Measurements from ENCODE around the gene SAMD11. TPM values are rescaled to one million over a fixed set of nuclear protein-coding genes. Genes with fewer than 3 reads are reported as not detected.
A peak's percentile ranks its signal among the peaks of the same experiment; 100 is the strongest.

SAMD11 gene
- total RNA-seq, 1 experiment from 2014 or later, result 11.5 TPM

- Histone ChIP-seq H3K9ac (ENCODE audit: low read length) (peak overlapping the region; percentile 48), H3K4me3 (replicated peaks in 1 of 2; ENCODE audit: low read depth in 1 of 2, low read length in 2 of 2) (peak overlapping the region; percentile 19 to 48), H3K9me3 (ENCODE audit: control insufficient read depth in 1 of 2, insufficient read depth in 1 of 2, low read depth in 1 of 2, low read length in 2 of 2) (no peaks in the 10 kb centered on the region), H3K4me1 (ENCODE audit: control insufficient read depth in 1 of 2, insufficient read depth in 2 of 2, low read length in 2 of 2) (peaks cover 24 to 40% of the 10 kb centered on the region in 2 experiments), H3K27me3 (ENCODE audit: insufficient read depth, low read length) (no peaks in the 10 kb centered on the region), H3K9me2 (ENCODE audit: insufficient read depth) (no peaks in the 10 kb centered on the region), H3K4me2 (ENCODE audit: low read length) (peak overlapping the region; percentile 72), H3K79me2 (ENCODE audit: insufficient read depth, low read length) (no peaks in the 10 kb centered on the region), H3K36me3 (ENCODE audit: control insufficient read depth in 1 of 2, insufficient read depth in 2 of 2, low read length in 2 of 2) (no peaks in the 10 kb centered on the region), H4K20me1 (ENCODE audit: insufficient read depth) (no peaks in the 10 kb centered on the region), H3K27ac (ENCODE audit: low read depth, low read length) (peak overlapping the region; percentile 55; the same call in 1 of the 2 replicates), H2AFZ (ENCODE audit: low read depth, low read length, poor library complexity, severe bottlenecking) (no peak overlapping the region)
- intact Hi-C loops (cut with micrococcal nuclease), result loop anchor here (5.0 kb wide), 1 partner anchor 58 kb away; the partner anchor contains the start of gene KLHL17
- POLR2A ChIA-PET, result interaction anchor here (0.6 kb wide), 2 partner anchors 102 to 471 kb away, joined by 4 read pairs; partner anchors contain the start of gene AURKAIP1
- CTCF ChIA-PET, result interaction anchor here (1.0 to 1.2 kb wide), 6 partner anchors 14 to 109 kb away, joined by 3 to 14 read pairs (median 4); partner anchors contain the start of genes ISG15, NOC2L and PLEKHN1
- RAD21 ChIA-PET (ENCODE audit: low non-redundant PET in 1 of 2, low total read pairs in 2 of 2, uncharacterized antibody in 2 of 2, unreplicated experiment in 2 of 2), result no interaction called here
- ATAC-seq, result peak; percentile 81
- no TSS peak for BruUV-seq (replicated peaks)
- peak; percentile 43 for DNase-seq (ENCODE audit: low read depth, low spot score)
- TF ChIP-seq EZH2phosphoT487 (IDR thresholded peaks at IDR 0.05; ENCODE audit: borderline replicate concordance), result no peak
- peak; percentile 45 for TF ChIP-seq TCF7L2 (IDR thresholded peaks at IDR 0.05; ENCODE audit: borderline replicate concordance, extremely low read depth, insufficient read depth, insufficient read length)
- no peak for TF ChIP-seq CEBPB (IDR thresholded peaks at IDR 0.05; ENCODE audit: low read depth)
- no peak for TF ChIP-seq CBX3 (IDR thresholded peaks at IDR 0.05; ENCODE audit: low read depth)
- 0 out of 2 replicates have a peak, but pooled peaks have one; percentile 19 for TF ChIP-seq ZFX (IDR thresholded peaks at IDR 0.05)
- no peak for TF ChIP-seq REST (IDR thresholded peaks at IDR 0.05; ENCODE audit: low read depth)
- peak; percentile 51 for TF ChIP-seq EGR1 (IDR thresholded peaks at IDR 0.05; ENCODE audit: low read depth)
- TF ChIP-seq ZNF274 (IDR thresholded peaks at IDR 0.05; ENCODE audit: low read depth, low read length), result no peak
- 0 out of 2 replicates have a peak, but pooled peaks have one; percentile 37 for TF ChIP-seq SP1 (IDR thresholded peaks at IDR 0.05; ENCODE audit: low read depth)
- TF ChIP-seq, protein P1, sequence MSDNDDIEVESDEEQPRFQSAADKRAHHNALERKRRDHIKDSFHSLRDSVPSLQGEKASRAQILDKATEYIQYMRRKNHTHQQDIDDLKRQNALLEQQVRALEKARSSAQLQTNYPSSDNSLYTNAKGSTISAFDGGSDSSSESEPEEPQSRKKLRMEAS (IDR thresholded peaks at IDR 0.05), result peak; percentile 96
- TF ChIP-seq JUND (IDR thresholded peaks at IDR 0.05), result no peak
- peak; percentile 72 to 84 (median 77) for TF ChIP-seq CTCF (IDR thresholded peaks at IDR 0.05 in 2 of 3, conservative IDR thresholded peaks at IDR 0.05 in 1 of 3; ENCODE audit: borderline replicate concordance in 1 of 3, insufficient read depth in 1 of 3, low read depth in 2 of 3, low read length in 2 of 3)
- TF ChIP-seq POLR2A (IDR thresholded peaks at IDR 0.05; ENCODE audit: borderline replicate concordance, extremely low read depth, insufficient read depth, insufficient read length), result no peak
- TF ChIP-seq SIN3A (IDR thresholded peaks at IDR 0.05; ENCODE audit: low read depth), result peak; percentile 30; the same call in 1 of the 2 replicates
- no peak for TF ChIP-seq ELF1 (IDR thresholded peaks at IDR 0.05; ENCODE audit: borderline replicate concordance, low read depth)
- TF ChIP-seq POLR2AphosphoS5 (IDR thresholded peaks at IDR 0.05; ENCODE audit: low read depth, low read length), result peak; percentile 55
- TF ChIP-seq ZBTB33 (IDR thresholded peaks at IDR 0.05; ENCODE audit: extremely low read depth, insufficient replicate concordance, low read length), result no peak
- peak; percentile 82 for TF ChIP-seq YY1 (IDR thresholded peaks at IDR 0.05; ENCODE audit: extremely low read depth, insufficient replicate concordance, low read depth, low read length)
- TF ChIP-seq SRF (IDR thresholded peaks at IDR 0.05; ENCODE audit: low read depth), result no peak
- TF ChIP-seq FOSL1 (IDR thresholded peaks at IDR 0.05; ENCODE audit: low read depth), result no peak
These were observed 19.3 kb upstream of the SAMD11 start for GRCh38 chr1:904310-904950.
